Hepatocyte (in vitro differentiated cells): Measurements from ENCODE around the gene SHTN1.

Experiments
- CTCF ChIP-seq: fragments of 200-600 bp; sonication (generic); IDR thresholded peaks from 2 replicates; pipeline ENCODE4 v1.5.1; 2016; ENCODE audit warnings: antibody characterized with exemption, mild to moderate bottlenecking; ENCODE audit not compliant: poor library complexity
- EZH2 ChIP-seq: fragments of 200-600 bp; sonication (generic); IDR thresholded peaks from 2 replicates; pipeline ENCODE4 v1.6.1; 2016; ENCODE audit warnings: antibody characterized with exemption, mild to moderate bottlenecking, borderline replicate concordance

- TF ChIP-seq CTCF, result no peak
- no peak for TF ChIP-seq EZH2
These were observed 97.6 kb downstream of the SHTN1 start for GRCh38 chr10:116907245-116907987.
